ENCODE measurements around the gene SPOCD1. TPM values are rescaled to one million over a fixed set of nuclear protein-coding genes. Genes with fewer than 3 reads are reported as not detected.

SPOCD1 gene
- total and polyA plus RNA-seq, 9 donors: 0.15 to 1.7 (median 0.49) TPM; not detected in 1

- 73 to 81% (median 78%) methylated on average over 7 of the region's 7 CpGs for whole genome bisulfite sequencing, 3 donors
- H3K36me3 ChIP-seq: no peaks in the 10 kb centered on the region
- intact Hi-C loops (cut with DNase I): loop anchor here in 2 of 4 donors (5.0 to 10.0 kb wide), 2 partner anchors 85 to 88 kb away; no protein-coding TSS in a partner anchor
- peaks cover 6% of the 10 kb centered on the region for H3K4me1 ChIP-seq (ENCODE audit: insufficient read depth)
- H3K4me3 ChIP-seq: no peak overlapping the region
- no peaks in the 10 kb centered on the region for H3K9me3 ChIP-seq
- no peaks in the 10 kb centered on the region for H3K27me3 ChIP-seq
- no peak for DNase-seq
- no peak overlapping the region for H3K27ac ChIP-seq
- no peak for TF ChIP-seq CTCF (IDR thresholded peaks at IDR 0.05)
Measured at GRCh38 chr1:31749785-31750735, 65.8 kb downstream of the SPOCD1 start.

GRCh38 chr1:31748365-31748764, 67.5 kb downstream of the SPOCD1 start:
- TF ChIP-seq CTCF (IDR thresholded peaks at IDR 0.05) (no peak), EP300 (IDR thresholded peaks at IDR 0.05) (no peak), POLR2A (IDR thresholded peaks at IDR 0.05) (no peak)
- Histone ChIP-seq H3K4me1 (ENCODE audit: insufficient read depth) (no peaks in the 10 kb centered on the region), H3K36me3 (no peaks in the 10 kb centered on the region), H3K27ac (no peak overlapping the region), H3K9me3 (no peaks in the 10 kb centered on the region), H3K4me3 (no peak overlapping the region), H3K27me3 (no peaks in the 10 kb centered on the region)
- DNase-seq: no peak
- WGBS, 3 donors: 78 to 83% (median 79%) methylated on average over 4 of the region's 4 CpGs
- intact Hi-C loops (cut with DNase I): loop anchor here in 2 of 4 donors (5.0 to 10.0 kb wide), 2 partner anchors 84 to 86 kb away; no protein-coding TSS in a partner anchor

GRCh38 chr1:31747304-31747703, 68.5 kb downstream of the SPOCD1 start:
- intact Hi-C loops (cut with DNase I): loop anchor here in 2 of 4 donors (5.0 to 10.0 kb wide), 2 partner anchors 83 to 85 kb away; no protein-coding TSS in a partner anchor
- 73 to 94% (median 85%) methylated on average over 1 of the region's 1 CpG for WGBS, 3 donors
- H3K36me3 ChIP-seq: no peaks in the 10 kb centered on the region

GRCh38 chr1:31746687-31747086, 69.1 kb downstream of the SPOCD1 start:
- intact Hi-C loops (cut with DNase I): loop anchor here in 2 of 4 donors (5.0 to 10.0 kb wide), 2 partner anchors 82 to 84 kb away; no protein-coding TSS in a partner anchor
- no peak overlapping the region for H3K4me3 ChIP-seq
- H3K27ac ChIP-seq: no peak overlapping the region
- H3K36me3 ChIP-seq: no peaks in the 10 kb centered on the region
- H3K4me1 ChIP-seq (ENCODE audit: insufficient read depth): no peaks in the 10 kb centered on the region
- TF ChIP-seq POLR2A (IDR thresholded peaks at IDR 0.05) (no peak), EP300 (IDR thresholded peaks at IDR 0.05) (no peak), CTCF (IDR thresholded peaks at IDR 0.05) (no peak)
- DNase-seq: no peak
- H3K27me3 ChIP-seq: no peaks in the 10 kb centered on the region
- WGBS, 3 donors: 60 to 73% (median 68%) methylated on average over 7 of the region's 7 CpGs
- H3K9me3 ChIP-seq: no peaks in the 10 kb centered on the region

More at GRCh38 chr1:31747304-31747703, 68.5 kb downstream of the SPOCD1 start:
- no peak for TF ChIP-seq CTCF (IDR thresholded peaks at IDR 0.05)
- no peak for TF ChIP-seq POLR2A (IDR thresholded peaks at IDR 0.05)
- TF ChIP-seq EP300 (IDR thresholded peaks at IDR 0.05): no peak
- no peak overlapping the region for H3K4me3 ChIP-seq
- H3K27ac ChIP-seq: no peak overlapping the region
- H3K9me3 ChIP-seq: no peaks in the 10 kb centered on the region
- DNase-seq: no peak
- H3K4me1 ChIP-seq (ENCODE audit: insufficient read depth): no peaks in the 10 kb centered on the region
- H3K27me3 ChIP-seq: no peaks in the 10 kb centered on the region

All from ovary (tissue), 9 donors.